ENCODE results near the gene SEPTIN10. TPM values are rescaled to one million over a fixed set of nuclear protein-coding genes. Genes with fewer than 3 reads are reported as not detected.

Gene SEPTIN10
- total RNA-seq, 1 donor from 2014 or later: 75.2 TPM

GRCh38 chr2:109604597-109604996 lies 9.2 kb downstream of the SEPTIN10 start:
- TF ChIP-seq CTCF (IDR thresholded peaks at IDR 0.05; ENCODE audit: partially characterized antibody, unreplicated experiment): no peak
- H3K4me3 Mint-ChIP-seq (ENCODE audit: unreplicated experiment): no peak overlapping the region
- H3K27me3 Mint-ChIP-seq (ENCODE audit: unreplicated experiment): no peaks in the 10 kb centered on the region
- peaks cover 1% of the 10 kb centered on the region for H3K9me3 Mint-ChIP-seq (ENCODE audit: unreplicated experiment)
- no peak for DNase-seq
- H3K36me3 Mint-ChIP-seq (ENCODE audit: unreplicated experiment): no peaks in the 10 kb centered on the region
- peaks cover 45% of the 10 kb centered on the region for H3K4me1 Mint-ChIP-seq (ENCODE audit: low read depth, unreplicated experiment)
- no peak overlapping the region for H3K27ac Mint-ChIP-seq (ENCODE audit: unreplicated experiment)

- Mint-ChIP-seq H3K9me3 (ENCODE audit: unreplicated experiment) (peaks cover 1% of the 10 kb centered on the region), H3K27ac (ENCODE audit: unreplicated experiment) (no peak overlapping the region), H3K4me3 (ENCODE audit: unreplicated experiment) (no peak overlapping the region), H3K4me1 (ENCODE audit: low read depth, unreplicated experiment) (peaks cover 35% of the 10 kb centered on the region), H3K36me3 (ENCODE audit: unreplicated experiment) (no peaks in the 10 kb centered on the region), H3K27me3 (ENCODE audit: unreplicated experiment) (no peaks in the 10 kb centered on the region)
- no peak for DNase-seq
- no peak for TF ChIP-seq CTCF (IDR thresholded peaks at IDR 0.05; ENCODE audit: partially characterized antibody, unreplicated experiment)
Observed at GRCh38 chr2:109602617-109603188, 11.1 kb downstream of the SEPTIN10 start.

- Mint-ChIP-seq H3K27ac (ENCODE audit: unreplicated experiment) (peak overlapping the region; percentile 59), H3K9me3 (ENCODE audit: unreplicated experiment) (peaks cover 1% of the 10 kb centered on the region), H3K36me3 (ENCODE audit: unreplicated experiment) (no peaks in the 10 kb centered on the region), H3K4me1 (ENCODE audit: low read depth, unreplicated experiment) (peaks cover 32% of the 10 kb centered on the region), H3K4me3 (ENCODE audit: unreplicated experiment) (peak overlapping the region; percentile 48), H3K27me3 (ENCODE audit: unreplicated experiment) (no peaks in the 10 kb centered on the region)
- no peak for TF ChIP-seq CTCF (IDR thresholded peaks at IDR 0.05; ENCODE audit: partially characterized antibody, unreplicated experiment)
- DNase-seq: no peak
Observed at GRCh38 chr2:109601783-109602182, 12.0 kb downstream of the SEPTIN10 start.

- no peak for DNase-seq
Observed at GRCh38 chr2:109597283-109597682, 16.5 kb downstream of the SEPTIN10 start.

More at GRCh38 chr2:109597283-109597682, 16.5 kb downstream of the SEPTIN10 start:
- Mint-ChIP-seq H3K36me3 (ENCODE audit: unreplicated experiment) (no peaks in the 10 kb centered on the region), H3K4me1 (ENCODE audit: low read depth, unreplicated experiment) (peaks cover 34% of the 10 kb centered on the region), H3K27ac (ENCODE audit: unreplicated experiment) (no peak overlapping the region), H3K4me3 (ENCODE audit: unreplicated experiment) (no peak overlapping the region), H3K9me3 (ENCODE audit: unreplicated experiment) (no peaks in the 10 kb centered on the region), H3K27me3 (ENCODE audit: unreplicated experiment) (peaks cover 2% of the 10 kb centered on the region)
- TF ChIP-seq CTCF (IDR thresholded peaks at IDR 0.05; ENCODE audit: partially characterized antibody, unreplicated experiment): no peak

All from glutamatergic neuron (in vitro differentiated cells).